ENCODE measurements around the gene THAP7.

The THAP7 gene

GRCh38 chr22:20952544-20953341 is 49.2 kb downstream of the THAP7 start:
- Histone ChIP-seq H3K18ac (ENCODE audit: low read length) (no peak overlapping the region), H3K4me1 (ENCODE audit: control insufficient read depth in 2 of 2, insufficient read depth in 1 of 2, low read depth in 1 of 2, low read length in 2 of 2) (peaks cover 0 to 12% of the 10 kb centered on the region in 2 donors), H3K9ac (ENCODE audit: low read depth, low read length, poor library complexity) (no peak overlapping the region), H2AFZ (ENCODE audit: low read length) (no peak overlapping the region), H2BK12ac (ENCODE audit: low read length) (no peak overlapping the region), H3K9me3 (replicated peaks in 1 of 2; ENCODE audit: control insufficient read depth in 2 of 2, insufficient read depth in 1 of 2, low read depth in 1 of 2, low read length in 2 of 2) (peaks cover 0 to 2% of the 10 kb centered on the region in 2 donors), H4K91ac (ENCODE audit: low read depth, low read length, poor library complexity) (no peak overlapping the region), H2BK120ac (ENCODE audit: low read depth, low read length) (no peak overlapping the region), H3K4me2 (ENCODE audit: insufficient read depth, low read length, poor library complexity, severe bottlenecking) (no peak overlapping the region), H3K79me1 (ENCODE audit: low read depth, low read length) (no peaks in the 10 kb centered on the region), H3K27ac (replicated peaks; ENCODE audit: low read length) (no peak overlapping the region), H3K23ac (ENCODE audit: low read depth, low read length, poor library complexity) (peak overlapping the region; percentile 28), H3K4ac (ENCODE audit: low read length) (no peak overlapping the region), H3K4me3 (ENCODE audit: low read length in 2 of 2) (no peak overlapping the region), H3K36me3 (replicated peaks in 1 of 2; ENCODE audit: control insufficient read depth in 2 of 2, insufficient read depth in 2 of 2, low read length in 2 of 2) (peaks cover 23 to 70% of the 10 kb centered on the region in 2 donors), H4K8ac (ENCODE audit: low read depth, low read length) (no peak overlapping the region), H3K27me3 (ENCODE audit: control insufficient read depth in 3 of 3, insufficient read depth in 3 of 3, low read depth in 1 of 3, low read length in 3 of 3) (peaks cover 0 to 16% (median 7%) of the 10 kb centered on the region in 3 experiments), H3K14ac (ENCODE audit: low read length) (no peak overlapping the region), H2BK15ac (ENCODE audit: low read length) (no peak overlapping the region), H2AK5ac (ENCODE audit: low read depth, low read length) (no peak overlapping the region), H2BK5ac (ENCODE audit: low read length) (no peak overlapping the region)
- WGBS, 2 donors (ENCODE audit: extremely low coverage in 2 of 2, insufficient read length in 2 of 2, insufficient replicate concordance in 1 of 2): no CpG with 5 or more reads among the region's 13 CpGs
- DNase-seq (ENCODE audit: low spot score): no peak

GRCh38 chr22:20951932-20952380 is 50.0 kb downstream of the THAP7 start:
- H2AK5ac ChIP-seq (ENCODE audit: low read depth, low read length): no peak overlapping the region
- no peak overlapping the region for H2BK120ac ChIP-seq (ENCODE audit: low read depth, low read length)
- no peak overlapping the region for H3K4ac ChIP-seq (ENCODE audit: low read length)
- H3K9me3 ChIP-seq (replicated peaks in 1 of 2; ENCODE audit: control insufficient read depth in 2 of 2, insufficient read depth in 1 of 2, low read depth in 1 of 2, low read length in 2 of 2): peaks cover 0 to 2% of the 10 kb centered on the region in 2 donors
- no peak overlapping the region for H3K4me2 ChIP-seq (ENCODE audit: insufficient read depth, low read length, poor library complexity, severe bottlenecking)
- no peak overlapping the region for H2BK12ac ChIP-seq (ENCODE audit: low read length)
- WGBS, 2 donors (ENCODE audit: extremely low coverage in 2 of 2, insufficient read length in 2 of 2, insufficient replicate concordance in 1 of 2): no CpG with 5 or more reads among the region's 8 CpGs
- no peak for DNase-seq (ENCODE audit: low spot score)
- H2BK15ac ChIP-seq (ENCODE audit: low read length): no peak overlapping the region
- no peak overlapping the region for H3K18ac ChIP-seq (ENCODE audit: low read length)
- H3K14ac ChIP-seq (ENCODE audit: low read length): no peak overlapping the region
- no peak overlapping the region for H4K8ac ChIP-seq (ENCODE audit: low read depth, low read length)
- H3K36me3 ChIP-seq (replicated peaks in 1 of 2; ENCODE audit: control insufficient read depth in 2 of 2, insufficient read depth in 2 of 2, low read length in 2 of 2): peaks cover 23 to 76% of the 10 kb centered on the region in 2 donors
- no peak overlapping the region for H3K27ac ChIP-seq (replicated peaks; ENCODE audit: low read length)
- no peak overlapping the region for H3K4me3 ChIP-seq (ENCODE audit: low read length in 2 of 2)
- peaks cover 0 to 6% of the 10 kb centered on the region in 2 donors for H3K4me1 ChIP-seq (ENCODE audit: control insufficient read depth in 2 of 2, insufficient read depth in 1 of 2, low read depth in 1 of 2, low read length in 2 of 2)
- H4K91ac ChIP-seq (ENCODE audit: low read depth, low read length, poor library complexity): no peak overlapping the region
- no peak overlapping the region for H3K9ac ChIP-seq (ENCODE audit: low read depth, low read length, poor library complexity)
- no peak overlapping the region for H3K23ac ChIP-seq (ENCODE audit: low read depth, low read length, poor library complexity)
- H2BK5ac ChIP-seq (ENCODE audit: low read length): no peak overlapping the region
- H2AFZ ChIP-seq (ENCODE audit: low read length): no peak overlapping the region
- peaks cover 0 to 9% (median 4%) of the 10 kb centered on the region in 3 experiments for H3K27me3 ChIP-seq (ENCODE audit: control insufficient read depth in 3 of 3, insufficient read depth in 3 of 3, low read depth in 1 of 3, low read length in 3 of 3)
- no peaks in the 10 kb centered on the region for H3K79me1 ChIP-seq (ENCODE audit: low read depth, low read length)

GRCh38 chr22:20951151-20951931 is 50.6 kb downstream of the THAP7 start:
- Histone ChIP-seq H4K91ac (ENCODE audit: low read depth, low read length, poor library complexity) (no peak overlapping the region), H3K27me3 (ENCODE audit: control insufficient read depth in 3 of 3, insufficient read depth in 3 of 3, low read depth in 1 of 3, low read length in 3 of 3) (peaks cover 0 to 3% (median 0%) of the 10 kb centered on the region in 3 experiments), H2BK120ac (ENCODE audit: low read depth, low read length) (no peak overlapping the region), H3K27ac (replicated peaks; ENCODE audit: low read length) (no peak overlapping the region), H3K4me2 (ENCODE audit: insufficient read depth, low read length, poor library complexity, severe bottlenecking) (no peak overlapping the region), H3K18ac (ENCODE audit: low read length) (no peak overlapping the region), H2AFZ (ENCODE audit: low read length) (no peak overlapping the region), H3K4me3 (ENCODE audit: low read length in 2 of 2) (no peak overlapping the region), H2BK5ac (ENCODE audit: low read length) (no peak overlapping the region), H4K8ac (ENCODE audit: low read depth, low read length) (no peak overlapping the region), H3K36me3 (replicated peaks in 1 of 2; ENCODE audit: control insufficient read depth in 2 of 2, insufficient read depth in 2 of 2, low read length in 2 of 2) (peaks cover 25 to 83% of the 10 kb centered on the region in 2 donors), H3K4ac (ENCODE audit: low read length) (no peak overlapping the region), H3K23ac (ENCODE audit: low read depth, low read length, poor library complexity) (no peak overlapping the region), H3K9me3 (replicated peaks in 1 of 2; ENCODE audit: control insufficient read depth in 2 of 2, insufficient read depth in 1 of 2, low read depth in 1 of 2, low read length in 2 of 2) (no peaks in the 10 kb centered on the region), H2BK15ac (ENCODE audit: low read length) (no peak overlapping the region), H3K79me1 (ENCODE audit: low read depth, low read length) (no peaks in the 10 kb centered on the region), H2BK12ac (ENCODE audit: low read length) (no peak overlapping the region), H3K9ac (ENCODE audit: low read depth, low read length, poor library complexity) (no peak overlapping the region), H3K4me1 (ENCODE audit: control insufficient read depth in 2 of 2, insufficient read depth in 1 of 2, low read depth in 1 of 2, low read length in 2 of 2) (peaks cover 0 to under 1% of the 10 kb centered on the region in 2 donors), H3K14ac (ENCODE audit: low read length) (no peak overlapping the region), H2AK5ac (ENCODE audit: low read depth, low read length) (no peak overlapping the region)
- no peak for DNase-seq (ENCODE audit: low spot score)
- no CpG with 5 or more reads among the region's 10 CpGs for WGBS, 2 donors (ENCODE audit: extremely low coverage in 2 of 2, insufficient read length in 2 of 2, insufficient replicate concordance in 1 of 2)

GRCh38 chr22:20949698-20950183 is 52.2 kb downstream of the THAP7 start:
- H2BK120ac ChIP-seq (ENCODE audit: low read depth, low read length): no peak overlapping the region
- no peak overlapping the region for H3K4ac ChIP-seq (ENCODE audit: low read length)
- H3K18ac ChIP-seq (ENCODE audit: low read length): no peak overlapping the region
- H2AFZ ChIP-seq (ENCODE audit: low read length): no peak overlapping the region
- no peak overlapping the region for H2BK5ac ChIP-seq (ENCODE audit: low read length)
- H3K4me1 ChIP-seq (ENCODE audit: control insufficient read depth in 2 of 2, insufficient read depth in 1 of 2, low read depth in 1 of 2, low read length in 2 of 2): no peaks in the 10 kb centered on the region
- H3K9me3 ChIP-seq (replicated peaks in 1 of 2; ENCODE audit: control insufficient read depth in 2 of 2, insufficient read depth in 1 of 2, low read depth in 1 of 2, low read length in 2 of 2): no peaks in the 10 kb centered on the region
- H3K27me3 ChIP-seq (ENCODE audit: control insufficient read depth in 3 of 3, insufficient read depth in 3 of 3, low read depth in 1 of 3, low read length in 3 of 3): no peaks in the 10 kb centered on the region
- no CpG with 5 or more reads among the region's 13 CpGs for WGBS, 2 donors (ENCODE audit: extremely low coverage in 2 of 2, insufficient read length in 2 of 2, insufficient replicate concordance in 1 of 2)
- H2BK12ac ChIP-seq (ENCODE audit: low read length): no peak overlapping the region
- no peak overlapping the region for H4K8ac ChIP-seq (ENCODE audit: low read depth, low read length)
- peaks cover 28 to 94% of the 10 kb centered on the region in 2 donors for H3K36me3 ChIP-seq (replicated peaks in 1 of 2; ENCODE audit: control insufficient read depth in 2 of 2, insufficient read depth in 2 of 2, low read length in 2 of 2)
- no peak for DNase-seq (ENCODE audit: low spot score)
- H3K14ac ChIP-seq (ENCODE audit: low read length): no peak overlapping the region
- no peak overlapping the region for H3K27ac ChIP-seq (replicated peaks; ENCODE audit: low read length)
- peaks cover 2% of the 10 kb centered on the region for H3K79me1 ChIP-seq (ENCODE audit: low read depth, low read length)
- peak overlapping the region; percentile 6 for H3K23ac ChIP-seq (ENCODE audit: low read depth, low read length, poor library complexity)
- H3K4me3 ChIP-seq (ENCODE audit: low read length in 2 of 2): no peak overlapping the region
- no peak overlapping the region for H3K9ac ChIP-seq (ENCODE audit: low read depth, low read length, poor library complexity)
- no peak overlapping the region for H2BK15ac ChIP-seq (ENCODE audit: low read length)
- no peak overlapping the region for H3K4me2 ChIP-seq (ENCODE audit: insufficient read depth, low read length, poor library complexity, severe bottlenecking)
- no peak overlapping the region for H2AK5ac ChIP-seq (ENCODE audit: low read depth, low read length)
- H4K91ac ChIP-seq (ENCODE audit: low read depth, low read length, poor library complexity): no peak overlapping the region

All from neuronal stem cell (in vitro differentiated cells).